Measurements from ENCODE around the gene PKP2.
"Not testable (repeated sequence)": the region's sequence is repeated elsewhere in the genome, so short reads cannot be mapped to it uniquely, and the experiment has no call there.

The PKP2 gene

GRCh38 chr12:32895688-32896431 lies 717 bp downstream of the PKP2 start:
- peak in 1 of 2 experiments; percentile 23 for DNase-seq

DNA sequence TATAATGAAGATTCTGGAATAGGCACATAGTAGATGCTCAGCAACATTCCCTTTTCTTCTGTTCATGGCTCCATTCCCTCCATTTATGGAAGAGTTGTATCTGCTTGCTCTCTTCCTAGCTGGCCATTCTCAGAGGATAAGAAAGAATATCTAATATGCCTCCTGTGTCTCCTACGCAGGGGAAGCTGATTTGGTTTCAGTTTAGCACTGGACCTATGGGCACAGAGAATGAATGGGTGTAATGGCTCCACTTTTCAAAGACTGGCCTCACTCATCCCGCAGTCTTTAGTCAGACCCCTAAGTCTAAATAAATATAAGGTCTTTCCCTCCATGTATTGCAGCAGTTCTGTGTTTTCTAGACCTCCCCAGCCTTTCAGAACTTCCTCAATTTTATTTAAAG lies 2.0 kb downstream of the PKP2 start:
- DNase-seq: no peak

GRCh38 chr12:32893458-32893857 lies 3.1 kb downstream of the PKP2 start:
- DNase-seq: no peak

DNA sequence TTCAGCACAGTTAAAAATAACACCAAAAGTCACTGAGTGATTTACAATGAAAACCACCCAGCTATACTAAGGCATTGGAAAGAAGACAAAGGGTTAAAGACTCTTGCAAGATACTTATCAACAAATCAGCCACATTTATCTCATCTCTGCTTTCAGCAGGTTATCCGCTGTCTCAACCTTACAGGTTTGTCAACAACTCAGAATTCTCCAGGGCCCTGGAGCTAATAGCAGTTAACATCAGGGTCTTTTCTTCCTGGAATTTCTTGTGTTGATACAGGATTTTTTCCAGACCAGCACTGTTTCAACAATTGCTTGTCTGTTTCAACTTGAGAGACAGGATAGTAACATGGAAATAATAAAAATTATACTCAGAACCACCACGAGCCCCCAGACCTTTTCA lies 3.5 kb downstream of the PKP2 start:
- DNase-seq: no peak

- DNase-seq: not testable (repeated sequence)
Observed at GRCh38 chr12:32892369-32892768, 4.2 kb downstream of the PKP2 start.

- no peak for DNase-seq
Observed at GRCh38 chr12:32891956-32892355, 4.6 kb downstream of the PKP2 start.

- DNase-seq: no peak
Observed at GRCh38 chr12:32891526-32891925, 5.1 kb downstream of the PKP2 start.

GRCh38 chr12:32889011-32889760 lies 7.4 kb downstream of the PKP2 start:
- DNase-seq: no peak

DNA sequence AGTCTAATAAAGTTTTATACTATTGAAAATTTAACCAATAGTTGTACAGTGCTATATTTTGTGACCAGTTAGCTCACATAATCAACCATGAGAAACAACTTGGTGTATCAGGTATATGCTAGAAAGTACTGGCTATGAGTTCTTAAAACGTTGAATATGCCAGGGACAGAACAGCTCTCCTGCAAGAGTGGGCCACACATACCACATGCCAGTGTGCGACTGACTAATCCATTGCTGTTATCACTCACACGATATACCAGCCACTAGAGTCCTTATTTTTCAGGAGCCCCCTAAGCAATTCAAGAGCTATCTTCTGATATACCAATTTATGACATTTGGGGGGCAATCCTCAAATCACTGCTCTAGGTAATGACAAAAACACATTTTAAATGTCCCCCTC lies 9.5 kb downstream of the PKP2 start:
- DNase-seq: no peak

DNA sequence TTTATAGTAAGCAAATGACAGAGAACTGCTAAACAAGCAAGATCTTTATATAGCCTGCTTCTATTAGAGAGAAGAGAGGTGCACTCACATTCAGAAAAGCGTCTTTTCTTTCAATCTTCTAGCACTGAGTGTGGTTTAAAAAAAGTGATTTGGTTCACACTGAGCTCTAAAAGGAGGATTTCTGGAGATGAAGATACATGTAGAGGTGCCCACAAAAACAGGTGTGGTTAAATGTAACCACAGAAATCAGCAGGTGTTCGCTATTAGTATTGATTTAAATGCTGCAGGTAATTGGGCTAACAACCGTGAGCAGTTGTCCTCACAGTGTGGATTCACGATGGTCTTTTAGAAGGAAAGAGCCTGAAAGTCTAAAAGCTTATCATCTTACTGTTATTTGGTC lies 10.7 kb downstream of the PKP2 start:
- peak; percentile 35 to 80 for DNase-seq

GRCh38 chr12:32884962-32885361 lies 11.6 kb downstream of the PKP2 start:
- DNase-seq: no peak

GRCh38 chr12:32881702-32882101 lies 14.9 kb downstream of the PKP2 start:
- DNase-seq: no peak

DNA sequence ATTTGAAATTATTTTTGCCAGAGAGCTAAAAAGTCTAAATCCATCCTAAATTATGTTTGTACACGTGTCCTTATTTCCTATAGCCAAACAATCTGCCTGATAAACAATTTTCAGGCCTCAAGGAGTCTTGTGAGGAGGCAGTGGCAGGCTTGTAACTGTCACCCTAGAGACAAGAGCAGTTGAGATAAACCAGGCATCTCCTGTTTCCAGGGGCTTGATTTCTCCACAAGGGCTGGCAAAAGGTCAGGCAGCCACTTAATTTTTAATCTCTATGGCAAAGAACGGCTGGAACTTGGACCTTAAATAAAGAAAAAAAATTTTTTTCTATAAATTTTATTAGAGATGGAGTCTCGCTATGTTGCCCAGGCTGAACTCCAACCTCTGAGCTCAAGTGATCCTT lies 15.5 kb downstream of the PKP2 start:
- DNase-seq: no peak

DNA sequence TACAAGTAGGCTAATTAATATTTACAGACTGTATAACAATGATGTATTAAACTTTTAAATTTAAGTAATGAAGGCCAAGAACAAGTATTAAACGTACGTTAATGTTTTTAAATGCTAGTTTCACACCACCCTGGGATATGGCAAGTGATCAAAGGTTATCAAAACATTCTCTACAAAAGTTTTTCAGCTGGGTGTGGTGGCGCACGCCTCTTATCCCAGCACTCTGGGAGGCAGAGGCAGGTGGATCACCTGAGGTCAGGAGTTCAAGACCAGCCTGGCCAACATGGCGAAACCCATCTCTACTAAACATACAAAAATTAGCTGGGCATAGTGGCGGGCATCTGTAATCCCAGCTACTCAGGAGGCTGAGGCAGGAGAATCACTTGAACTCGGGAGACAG lies 17.5 kb downstream of the PKP2 start:
- DNase-seq: not testable (repeated sequence)

DNA sequence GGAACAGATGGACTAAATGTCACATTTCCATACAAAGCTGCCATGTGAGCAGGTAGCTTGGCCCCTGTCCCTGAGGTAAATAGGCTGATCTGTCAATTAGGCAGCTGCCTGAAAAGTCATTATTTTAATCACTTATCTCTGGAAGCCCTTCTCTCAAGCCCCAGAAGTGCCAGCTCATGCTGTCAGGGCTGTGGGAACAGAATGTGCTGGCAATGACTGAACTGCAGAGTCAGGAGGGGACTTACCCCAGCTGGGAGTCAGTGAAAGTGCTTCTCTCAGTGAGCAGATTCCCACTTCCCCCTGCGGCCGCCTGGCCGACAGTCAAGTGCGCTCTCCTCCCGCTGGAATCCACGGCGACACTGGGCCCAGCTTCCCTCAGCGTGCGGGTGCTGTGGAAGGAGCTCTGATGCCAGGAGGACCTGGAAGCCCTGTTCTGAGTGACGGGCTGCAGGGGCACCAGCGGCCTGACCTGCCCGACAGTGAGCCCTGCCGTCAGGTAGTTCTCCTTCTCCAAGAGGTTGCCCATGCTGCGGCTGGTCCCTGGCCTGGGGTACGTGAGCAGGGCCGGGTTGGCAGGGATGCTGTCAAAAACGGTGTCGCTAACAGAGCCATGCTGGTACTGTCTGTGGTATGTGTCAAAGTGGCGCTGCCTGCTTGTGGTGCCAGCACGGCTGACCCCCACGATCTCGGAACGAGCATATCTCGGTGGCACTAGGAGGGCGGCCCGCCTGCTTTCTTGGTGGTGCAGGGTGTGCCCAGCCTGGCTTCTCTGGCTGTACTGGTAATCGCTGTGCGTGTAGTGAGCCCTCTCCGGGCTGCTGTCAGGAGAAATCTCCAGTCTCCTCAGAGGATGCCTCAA lies 18.7 kb downstream of the PKP2 start:
- peak; percentile 49 to 84 for DNase-seq

GRCh38 chr12:32876004-32876403 lies 20.6 kb downstream of the PKP2 start:
- DNase-seq: no peak

DNA sequence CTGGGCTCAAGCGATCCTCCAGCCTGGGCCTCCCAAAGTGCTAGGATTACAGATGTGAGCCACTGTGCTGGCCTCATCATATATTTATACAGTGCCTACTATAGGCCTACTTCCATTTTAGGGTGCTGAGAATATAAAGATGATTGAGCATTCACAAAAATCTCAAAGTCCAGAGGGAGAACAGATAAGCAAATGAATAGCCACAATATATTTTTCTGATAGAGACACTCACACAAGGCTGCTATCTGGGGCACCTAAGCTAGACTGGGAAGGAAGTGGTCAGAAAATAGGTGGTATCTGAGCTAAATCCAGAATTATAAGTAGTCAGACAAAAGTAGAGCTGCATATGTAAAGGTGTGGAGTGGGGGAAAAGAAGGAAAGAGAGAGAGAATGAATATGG lies 21.6 kb downstream of the PKP2 start:
- DNase-seq: no peak

- no peak for DNase-seq
Observed at GRCh38 chr12:32874078-32874477, 22.5 kb downstream of the PKP2 start.

DNA sequence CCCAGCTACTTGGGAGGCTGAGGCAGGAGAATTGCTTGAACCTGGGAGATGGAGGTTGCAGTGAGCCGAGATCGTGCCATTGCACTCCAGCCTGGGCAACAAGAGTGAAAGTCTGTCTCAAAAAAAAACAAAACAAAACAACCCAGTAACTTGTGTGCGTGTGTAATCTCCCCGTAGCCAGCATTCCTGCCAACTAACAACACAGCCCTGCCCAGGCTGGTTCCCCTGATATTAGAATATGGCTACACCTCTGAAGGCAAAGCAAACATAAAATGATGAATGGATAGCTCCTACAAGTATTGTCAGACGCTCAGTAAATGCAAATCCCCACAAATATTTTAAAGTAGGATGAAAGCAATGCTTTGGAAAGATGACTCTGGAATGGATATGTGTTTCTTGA lies 24.2 kb downstream of the PKP2 start:
- DNase-seq: not testable (repeated sequence)

DNA sequence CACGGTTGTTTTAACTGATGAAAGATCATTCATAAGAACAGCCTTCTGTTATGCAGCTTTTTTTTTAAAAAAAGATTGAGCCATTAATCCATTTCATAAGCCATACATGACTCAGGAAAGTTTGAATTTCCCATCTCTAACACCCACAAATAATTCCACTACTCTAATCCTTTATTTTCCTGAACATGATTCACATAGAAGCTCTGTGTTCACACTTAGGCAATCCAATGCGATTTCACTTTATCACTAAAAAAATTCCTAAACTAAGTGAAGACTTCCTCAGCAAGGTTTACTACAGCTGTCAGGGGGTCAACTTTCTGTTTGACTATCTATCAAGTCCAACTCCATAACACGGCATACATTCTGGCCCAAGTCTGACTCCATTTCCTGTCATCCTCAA lies 25.9 kb downstream of the PKP2 start:
- DNase-seq: no peak

DNA sequence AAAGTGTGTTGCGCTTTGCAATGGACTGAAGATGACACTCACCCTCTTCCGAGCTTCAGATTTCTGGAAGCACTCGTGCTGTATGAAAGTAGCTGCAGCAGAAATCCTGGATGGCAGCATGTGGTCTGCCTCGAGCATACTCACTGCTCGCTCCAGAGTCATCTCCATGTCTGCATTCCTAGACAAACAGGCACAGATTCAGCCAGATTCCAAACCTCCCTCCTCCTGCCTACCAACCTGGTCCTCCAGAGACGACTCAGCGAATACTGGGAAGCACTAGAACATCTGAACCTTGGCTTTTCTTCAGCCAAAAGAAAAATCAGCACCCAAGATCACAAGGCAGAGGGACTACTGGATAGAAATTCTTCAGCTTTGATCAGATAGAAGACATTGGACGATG lies 27.7 kb downstream of the PKP2 start:
- DNase-seq: no peak

- DNase-seq: no peak
Observed at GRCh38 chr12:32864731-32865130, 31.8 kb downstream of the PKP2 start.

GRCh38 chr12:32863128-32863527 lies 33.4 kb downstream of the PKP2 start:
- no peak for DNase-seq

DNA sequence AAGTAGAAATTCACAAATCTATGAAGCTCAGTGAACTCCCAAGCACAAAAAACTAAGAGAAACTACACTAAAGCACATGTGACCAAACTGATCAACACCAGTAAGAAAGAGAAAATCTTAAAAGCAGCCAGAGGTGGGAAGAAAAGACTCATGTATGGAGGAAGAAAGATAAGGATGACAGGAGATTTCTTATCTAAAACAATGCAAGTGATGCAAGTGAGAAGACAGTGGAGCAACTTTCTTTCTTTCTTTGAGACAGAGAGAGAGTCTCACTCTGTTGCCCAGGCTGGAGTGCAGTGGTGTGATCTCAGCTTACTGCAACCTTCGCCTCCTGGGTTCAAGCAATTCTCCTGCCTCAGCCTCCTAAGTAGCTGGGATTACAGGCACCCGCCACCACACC lies 34.9 kb downstream of the PKP2 start:
- not testable (repeated sequence) for DNase-seq
